Astrocyte (in vitro differentiated cells and primary cell): ENCODE results near the gene HSF2BP. TPM values are rescaled to one million over a fixed set of nuclear protein-coding genes. Genes with fewer than 3 reads are reported as not detected.

Experiments
- DNase-seq: peaks from one replicate; pipeline ENCODE4 v3.0.0-alpha.2; 2010; ENCODE audit warnings: low read depth
- FAIRE-seq: peaks from 2 replicates; lab custom pipeline; 2011; peaks lifted over from hg19 to GRCh38; lab: Jason Lieb, UNC
- H2AFZ ChIP-seq: 2 replicates; pipeline ENCODE4 v1.6.0; 2012; ENCODE audit warnings: low read depth, low read length, inconsistent platforms
- H3K27ac ChIP-seq: 2 replicates; pipeline ENCODE4 v1.5.1; 2011; ENCODE audit warnings: low read depth, low read length, inconsistent platforms
- H3K27me3 ChIP-seq: 2 replicates; pipeline ENCODE4 v1.6.0; 2011; ENCODE audit warnings: low read length, inconsistent platforms; ENCODE audit not compliant: insufficient read depth
- H3K36me3 ChIP-seq: 2 replicates; pipeline ENCODE4 v1.5.1; 2011; ENCODE audit warnings: low read length, inconsistent platforms; ENCODE audit not compliant: insufficient read depth
- H3K4me1 ChIP-seq: 2 replicates; pipeline ENCODE4 v1.5.1; 2011; ENCODE audit warnings: low read length, inconsistent platforms; ENCODE audit not compliant: insufficient read depth
- H3K4me2 ChIP-seq: 2 replicates; pipeline ENCODE4 v1.6.0; 2012; ENCODE audit warnings: low read length, inconsistent platforms
- H3K4me3 ChIP-seq: 2 replicates; pipeline ENCODE4 v1.5.1; 2011; ENCODE audit warnings: low read depth, mild to moderate bottlenecking, low read length, inconsistent platforms; ENCODE audit not compliant: insufficient read depth
- H3K79me2 ChIP-seq: 2 replicates; pipeline ENCODE4 v1.6.0; 2012; ENCODE audit warnings: mild to moderate bottlenecking, low read length, inconsistent platforms; ENCODE audit not compliant: insufficient read depth
- H3K9ac ChIP-seq: 2 replicates; pipeline ENCODE4 v1.6.0; 2012; ENCODE audit warnings: mild to moderate bottlenecking, low read length, inconsistent platforms
- H3K9me3 ChIP-seq: 2 replicates; pipeline ENCODE4 v1.5.1; 2012; ENCODE audit warnings: low read depth, mild to moderate bottlenecking, low read length, inconsistent platforms; ENCODE audit not compliant: insufficient read depth
- H4K20me1 ChIP-seq: 2 replicates; pipeline ENCODE4 v1.6.0; 2012; ENCODE audit warnings: low read length, inconsistent platforms; ENCODE audit not compliant: insufficient read depth
- H3K27ac Mint-ChIP-seq: one replicate; pipeline ENCODE4 v1.8.0; 2021; ENCODE audit warnings: mild to moderate bottlenecking, mixed read lengths; ENCODE audit not compliant: unreplicated experiment
- H3K27me3 Mint-ChIP-seq: one replicate; pipeline ENCODE4 v1.8.0; 2021; ENCODE audit warnings: low read depth, mixed read lengths; ENCODE audit not compliant: unreplicated experiment
- H3K36me3 Mint-ChIP-seq: one replicate; pipeline ENCODE4 v1.8.0; 2021; ENCODE audit warnings: low read depth, mixed read lengths; ENCODE audit not compliant: unreplicated experiment
- H3K4me1 Mint-ChIP-seq: one replicate; pipeline ENCODE4 v1.8.0; 2021; ENCODE audit warnings: low read depth, mixed read lengths; ENCODE audit not compliant: unreplicated experiment
- H3K4me3 Mint-ChIP-seq: one replicate; pipeline ENCODE4 v1.8.0; 2021; ENCODE audit warnings: mild to moderate bottlenecking, moderate library complexity, mixed read lengths; ENCODE audit not compliant: unreplicated experiment
- H3K9me3 Mint-ChIP-seq: one replicate; pipeline ENCODE4 v1.8.0; 2021; ENCODE audit warnings: mild to moderate bottlenecking, mixed read lengths; ENCODE audit not compliant: unreplicated experiment
- CTCF ChIP-seq: IDR thresholded peaks from 2 replicates; pipeline ENCODE4 v1.5.1; 2011; ENCODE audit warnings: low read depth, mild to moderate bottlenecking, inconsistent platforms, low read length, moderate library complexity; ENCODE audit not compliant: insufficient read depth
- EZH2 ChIP-seq: IDR thresholded peaks from 2 replicates; pipeline ENCODE4 v1.6.1; 2012; ENCODE audit warnings: mild to moderate bottlenecking, low read length, inconsistent platforms; ENCODE audit not compliant: insufficient read depth
- total RNA-seq: library from RNA; stranded (reverse); gene quantifications from 2 replicates; pipeline ENCODE4 v1.2.1, GENCODE V29; 2021

Gene HSF2BP
- total RNA-seq, 1 donor from 2014 or later = 3.2 TPM

GRCh38 chr21:43575473-43575844 is 83.8 kb downstream of the HSF2BP start:
- H3K79me2 ChIP-seq = no peaks in the 10 kb centered on the region
- DNase-seq (no peak), FAIRE-seq (no peak)
- no peak overlapping the region for H3K4me2 ChIP-seq
- Mint-ChIP-seq H3K4me1 (peaks cover 13% of the 10 kb centered on the region), H3K27me3 (no peaks in the 10 kb centered on the region), H3K4me3 (no peak overlapping the region), H3K36me3 (peaks cover 20% of the 10 kb centered on the region), H3K27ac (no peak overlapping the region), H3K9me3 (peaks cover 2% of the 10 kb centered on the region)
- no peaks in the 10 kb centered on the region for H3K9me3 ChIP-seq
- H3K36me3 ChIP-seq = no peaks in the 10 kb centered on the region
- H3K9ac ChIP-seq = no peak overlapping the region
- H3K4me3 ChIP-seq = no peak overlapping the region
- no peaks in the 10 kb centered on the region for H3K4me1 ChIP-seq
- no peaks in the 10 kb centered on the region for H4K20me1 ChIP-seq
- no peaks in the 10 kb centered on the region for H3K27me3 ChIP-seq
- TF ChIP-seq CTCF = no peak
- no peak for TF ChIP-seq EZH2
- H2AFZ ChIP-seq = no peak overlapping the region
- no peak overlapping the region for H3K27ac ChIP-seq

- peaks cover 20% of the 10 kb centered on the region for H3K36me3 Mint-ChIP-seq
- FAIRE-seq = no peak
- no peak overlapping the region for H2AFZ ChIP-seq
- peaks cover 2% of the 10 kb centered on the region for H3K9me3 Mint-ChIP-seq
- H3K4me1 ChIP-seq = no peaks in the 10 kb centered on the region
- H3K36me3 ChIP-seq = no peaks in the 10 kb centered on the region
- TF ChIP-seq CTCF = no peak
- no peak for TF ChIP-seq EZH2
- H3K9ac ChIP-seq = no peak overlapping the region
- no peak overlapping the region for H3K4me2 ChIP-seq
- no peak for DNase-seq
- no peaks in the 10 kb centered on the region for H3K27me3 Mint-ChIP-seq
- no peak overlapping the region for H3K27ac ChIP-seq
- no peaks in the 10 kb centered on the region for H3K79me2 ChIP-seq
- H4K20me1 ChIP-seq = no peaks in the 10 kb centered on the region
- H3K4me3 ChIP-seq = no peak overlapping the region
- peaks cover 13% of the 10 kb centered on the region for H3K4me1 Mint-ChIP-seq
- H3K4me3 Mint-ChIP-seq = no peak overlapping the region
- H3K27ac Mint-ChIP-seq = no peak overlapping the region
- H3K9me3 ChIP-seq = no peaks in the 10 kb centered on the region
- H3K27me3 ChIP-seq = no peaks in the 10 kb centered on the region
These were observed 84.4 kb downstream of the HSF2BP start for GRCh38 chr21:43574741-43575472.

GRCh38 chr21:43573921-43574320 is 85.4 kb downstream of the HSF2BP start:
- Histone ChIP-seq H4K20me1 (no peaks in the 10 kb centered on the region), H3K4me2 (no peak overlapping the region), H2AFZ (no peak overlapping the region), H3K4me3 (no peak overlapping the region), H3K4me1 (no peaks in the 10 kb centered on the region), H3K36me3 (no peaks in the 10 kb centered on the region), H3K27me3 (no peaks in the 10 kb centered on the region), H3K9ac (no peak overlapping the region), H3K9me3 (no peaks in the 10 kb centered on the region), H3K27ac (no peak overlapping the region), H3K79me2 (no peaks in the 10 kb centered on the region)
- FAIRE-seq (no peak), DNase-seq (no peak)
- H3K36me3 Mint-ChIP-seq = peaks cover 20% of the 10 kb centered on the region
- peaks cover 2% of the 10 kb centered on the region for H3K9me3 Mint-ChIP-seq
- no peaks in the 10 kb centered on the region for H3K27me3 Mint-ChIP-seq
- TF ChIP-seq CTCF = no peak
- TF ChIP-seq EZH2 = no peak
- no peak overlapping the region for H3K4me3 Mint-ChIP-seq
- H3K4me1 Mint-ChIP-seq = peaks cover 6% of the 10 kb centered on the region
- no peak overlapping the region for H3K27ac Mint-ChIP-seq
